NB4 (cell line): ENCODE measurements around the gene KAZN.

Source experiments
- CTCF ChIP-seq: IDR thresholded peaks from one replicate; pipeline ENCODE4 v1.5.1; 2012; ENCODE audit warnings: low read depth, low read length
- MAX ChIP-seq: IDR thresholded peaks from 2 replicates; pipeline ENCODE4 v1.6.1; 2011; ENCODE audit warnings: low read depth, low read length
- MYC ChIP-seq: IDR thresholded peaks from 2 replicates; pipeline ENCODE4 v1.6.1; 2011; ENCODE audit warnings: low read depth, low read length
- POLR2A ChIP-seq: IDR thresholded peaks from 2 replicates; pipeline ENCODE4 v1.6.1; 2011; ENCODE audit warnings: mild to moderate bottlenecking; ENCODE audit not compliant: insufficient read length; ENCODE audit errors: extremely low read depth

- TF ChIP-seq CTCF (no peak), POLR2A (no peak), MAX (no peak), MYC (no peak)
Observed at GRCh38 chr1:14590411-14591180, 7.9 kb upstream of the KAZN start.
